Lower leg skin (tissue), 3 donors: ENCODE results near the gene DRAP1.

ENCODE experiments used
- POLR2A ChIP-seq, 2 donors: fragments of 450-650 bp; IDR thresholded peaks; one replicate each; pipeline ENCODE4 v1.6.1; 2016 to 2017; ENCODE audit warnings: antibody characterized with exemption in 2 of 2, mild to moderate bottlenecking in 1 of 2, moderate library complexity in 1 of 2
- TF ChIP-seq, protein P1 (sequence below), 3 donors: fragments of 450-650 bp; IDR thresholded peaks; one replicate each; pipeline ENCODE4 v1.5.1; 2016; ENCODE audit warnings: antibody characterized with exemption in 3 of 3, mild to moderate bottlenecking in 3 of 3, moderate library complexity in 2 of 3

DNA sequence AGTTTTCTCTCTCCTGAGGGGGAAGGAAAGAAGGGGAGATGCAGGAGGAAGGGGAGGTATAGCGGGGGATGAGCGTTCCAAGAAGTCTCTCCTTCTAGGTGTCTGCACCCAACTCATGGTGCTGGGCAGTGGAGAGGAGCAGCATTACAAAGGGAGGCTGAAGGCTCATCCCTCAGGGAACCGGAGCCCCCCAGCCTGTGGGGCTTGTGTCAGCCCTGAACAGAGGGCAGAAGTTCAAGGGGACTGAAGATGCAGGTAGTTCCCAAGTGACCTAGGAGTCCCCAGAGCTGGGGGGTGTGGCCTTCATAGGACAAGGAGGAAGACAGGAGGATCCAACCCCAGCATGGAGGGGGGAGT lies 2.2 kb upstream of the DRAP1 start:
- TF ChIP-seq, protein P1, sequence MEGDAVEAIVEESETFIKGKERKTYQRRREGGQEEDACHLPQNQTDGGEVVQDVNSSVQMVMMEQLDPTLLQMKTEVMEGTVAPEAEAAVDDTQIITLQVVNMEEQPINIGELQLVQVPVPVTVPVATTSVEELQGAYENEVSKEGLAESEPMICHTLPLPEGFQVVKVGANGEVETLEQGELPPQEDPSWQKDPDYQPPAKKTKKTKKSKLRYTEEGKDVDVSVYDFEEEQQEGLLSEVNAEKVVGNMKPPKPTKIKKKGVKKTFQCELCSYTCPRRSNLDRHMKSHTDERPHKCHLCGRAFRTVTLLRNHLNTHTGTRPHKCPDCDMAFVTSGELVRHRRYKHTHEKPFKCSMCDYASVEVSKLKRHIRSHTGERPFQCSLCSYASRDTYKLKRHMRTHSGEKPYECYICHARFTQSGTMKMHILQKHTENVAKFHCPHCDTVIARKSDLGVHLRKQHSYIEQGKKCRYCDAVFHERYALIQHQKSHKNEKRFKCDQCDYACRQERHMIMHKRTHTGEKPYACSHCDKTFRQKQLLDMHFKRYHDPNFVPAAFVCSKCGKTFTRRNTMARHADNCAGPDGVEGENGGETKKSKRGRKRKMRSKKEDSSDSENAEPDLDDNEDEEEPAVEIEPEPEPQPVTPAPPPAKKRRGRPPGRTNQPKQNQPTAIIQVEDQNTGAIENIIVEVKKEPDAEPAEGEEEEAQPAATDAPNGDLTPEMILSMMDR (IDR thresholded peaks at IDR 0.05), result no peak
- no peak for TF ChIP-seq POLR2A (IDR thresholded peaks at IDR 0.05)
